H1 (cell line): ENCODE data around the gene TBC1D2B. TPM values are rescaled to one million over a fixed set of nuclear protein-coding genes. Genes with fewer than 3 reads are reported as not detected.

Experiments used
- CTCF ChIA-PET: fragments of 300-600 bp; sonication (Branson Sonifier 250); formaldehyde crosslinking; loops from one replicate; lab custom pipeline; 2021; ENCODE audit not compliant: partially characterized antibody; lab: Charles Lee
- POLR2A ChIA-PET: fragments of 300-600 bp; sonication (Branson Sonifier 250); formaldehyde crosslinking; loops from one replicate; lab custom pipeline; 2021; ENCODE audit warnings: inconsistent platforms; ENCODE audit not compliant: partially characterized antibody; lab: Charles Lee
- DNase-seq, 2 experiments: peaks; one replicate each; pipeline versions ENCODE4 v3.0.0 to v3.0.0-alpha.2; 2010 to 2022; ENCODE audit warnings: low spot score in 2 of 2, low read depth in 1 of 2, mixed read lengths in 1 of 2
- FAIRE-seq: peaks from 2 replicates; lab custom pipeline; 2011; peaks lifted over from hg19 to GRCh38; lab: Jason Lieb, UNC
- H2AFZ ChIP-seq: 2 replicates; pipeline ENCODE4 v1.8.1; 2012; ENCODE audit warnings: low read length, inconsistent platforms
- H2AK5ac ChIP-seq: 2 replicates; pipeline ENCODE4 v1.6.1; 2013; ENCODE audit warnings: low read depth, low read length
- H2BK120ac ChIP-seq: replicated peaks from 2 replicates; pipeline ENCODE3; 2013; ENCODE audit warnings: low read depth, low read length, inconsistent platforms
- H2BK12ac ChIP-seq: 2 replicates; pipeline ENCODE4 v1.6.1; 2013; ENCODE audit warnings: low read depth, low read length
- H2BK15ac ChIP-seq: 2 replicates; pipeline ENCODE4 v1.6.1; 2013; ENCODE audit warnings: low read length
- H2BK20ac ChIP-seq: 2 replicates; pipeline ENCODE4 v1.6.1; 2013; ENCODE audit warnings: low read length
- H2BK5ac ChIP-seq: 2 replicates; pipeline ENCODE4 v1.6.1; 2013; ENCODE audit warnings: low read depth, low read length
- H3K14ac ChIP-seq: 2 replicates; pipeline ENCODE4 v1.6.1; 2013; ENCODE audit warnings: inconsistent platforms; ENCODE audit not compliant: insufficient read length
- H3K18ac ChIP-seq: 2 replicates; pipeline ENCODE4 v1.6.1; 2013; ENCODE audit warnings: low read length; ENCODE audit errors: extremely low read depth
- H3K23ac ChIP-seq: 2 replicates; pipeline ENCODE4 v1.6.1; 2013; ENCODE audit warnings: inconsistent platforms; ENCODE audit not compliant: insufficient read length
- H3K23me2 ChIP-seq: 2 replicates; pipeline ENCODE4 v1.6.1; 2013; ENCODE audit warnings: low read depth, low read length
- H3K27ac ChIP-seq: 2 replicates; pipeline ENCODE4 v1.6.1; 2011; ENCODE audit warnings: low read depth, low read length, inconsistent platforms
- H3K27me3 ChIP-seq, 4 experiments: replicated peaks in 1 of 4; 1 replicate in 1 of 4; 2 replicates in 3 of 4; pipeline versions ENCODE4 v1.6.1 to v1.8.1; 2011 to 2013; ENCODE audit warnings: low read length in 3 of 4, mild to moderate bottlenecking in 3 of 4, inconsistent platforms in 2 of 4, mixed read lengths in 2 of 4, moderate library complexity in 1 of 4; ENCODE audit not compliant: control insufficient read depth in 3 of 4, insufficient read depth in 3 of 4; ENCODE audit errors: extremely low read depth in 1 of 4
- H3K36me3 ChIP-seq, 4 experiments: 2 replicates each; pipeline versions ENCODE4 v1.6.1 to v1.8.1; 2011 to 2013; ENCODE audit warnings: mild to moderate bottlenecking in 4 of 4, low read length in 3 of 4, moderate library complexity in 2 of 4, control low read depth in 1 of 4, inconsistent platforms in 1 of 4; ENCODE audit not compliant: insufficient read depth in 4 of 4, control insufficient read depth in 2 of 4
- H3K4ac ChIP-seq: replicated peaks from 2 replicates; pipeline ENCODE3; 2013; ENCODE audit warnings: low read length, low read depth, mixed read lengths, inconsistent platforms; ENCODE audit not compliant: insufficient read length
- H3K4me1 ChIP-seq, 4 experiments: replicated peaks in 1 of 4; 1 replicate in 1 of 4; 2 replicates in 3 of 4; pipeline versions ENCODE4 v1.6.1 to v1.8.1; 2011 to 2013; ENCODE audit warnings: low read length in 3 of 4, inconsistent platforms in 2 of 4, mixed read lengths in 1 of 4; ENCODE audit not compliant: insufficient read depth in 4 of 4, control insufficient read depth in 3 of 4
- H3K4me2 ChIP-seq, 2 experiments: 2 replicates each; pipeline versions ENCODE4 v1.6.1 to v1.8.1; 2011 to 2013; ENCODE audit warnings: low read depth in 2 of 2, low read length in 2 of 2, control low read depth in 1 of 2, inconsistent platforms in 1 of 2, mild to moderate bottlenecking in 1 of 2; ENCODE audit not compliant: insufficient read depth in 1 of 2
- H3K4me3 ChIP-seq, 4 experiments: fragments of 200-600, 300-600 bp in 1 of 4; sonication (generic), shearing (Covaris generic), sonication (Bioruptor Twin) in 1 of 4; 2 replicates each; pipeline versions ENCODE4 v1.5.1 to v1.8.1; 2011 to 2016; ENCODE audit warnings: low read length in 4 of 4, low read depth in 3 of 4, control low read depth in 2 of 4, inconsistent platforms in 2 of 4, mild to moderate bottlenecking in 2 of 4, mixed read lengths in 1 of 4, moderate library complexity in 1 of 4; ENCODE audit not compliant: insufficient read depth in 2 of 4; ENCODE audit errors: extremely low read depth in 1 of 4
- H3K56ac ChIP-seq: replicated peaks from 2 replicates; pipeline ENCODE3; 2013; ENCODE audit warnings: low read depth, mild to moderate bottlenecking, mixed read lengths, low read length, inconsistent platforms; ENCODE audit not compliant: insufficient read length
- H3K79me1 ChIP-seq: 2 replicates; pipeline ENCODE4 v1.6.1; 2013; ENCODE audit warnings: low read depth, low read length, control low read depth
- H3K79me2 ChIP-seq, 2 experiments: 2 replicates each; pipeline versions ENCODE4 v1.6.1 to v1.8.1; 2012 to 2013; ENCODE audit warnings: low read length in 2 of 2, mild to moderate bottlenecking in 2 of 2, inconsistent platforms in 1 of 2; ENCODE audit not compliant: insufficient read depth in 2 of 2, control insufficient read depth in 1 of 2
- H3K9ac ChIP-seq, 4 experiments: replicated peaks in 1 of 4; 1 replicate in 1 of 4; 2 replicates in 3 of 4; pipeline versions ENCODE4 v1.6.1 to v1.8.1; 2011 to 2013; ENCODE audit warnings: low read depth in 3 of 4, low read length in 3 of 4, control low read depth in 2 of 4, mild to moderate bottlenecking in 2 of 4, moderate library complexity in 2 of 4, inconsistent platforms in 1 of 4; ENCODE audit errors: extremely low read depth in 1 of 4
- H3K9me3 ChIP-seq, 2 experiments: 2 replicates each; pipeline versions ENCODE4 v1.6.1 to v1.8.1; 2012 to 2013; ENCODE audit warnings: mild to moderate bottlenecking in 2 of 2, moderate library complexity in 2 of 2, control low read depth in 1 of 2, inconsistent platforms in 1 of 2, low read depth in 1 of 2, low read length in 1 of 2, mixed read lengths in 1 of 2; ENCODE audit not compliant: insufficient read depth in 2 of 2
- H4K20me1 ChIP-seq, 2 experiments: replicated peaks in 1 of 2; 2 replicates each; pipeline versions ENCODE3 to v1.8.1; 2011 to 2013; ENCODE audit warnings: inconsistent platforms in 2 of 2, low read length in 2 of 2, mild to moderate bottlenecking in 1 of 2; ENCODE audit not compliant: insufficient read depth in 2 of 2, control insufficient read depth in 1 of 2
- H4K5ac ChIP-seq: 2 replicates; pipeline ENCODE4 v1.6.1; 2013; ENCODE audit warnings: low read length, low read depth, mixed read lengths, inconsistent platforms; ENCODE audit not compliant: insufficient read length
- H4K8ac ChIP-seq: 2 replicates; pipeline ENCODE4 v1.8.0; 2013; ENCODE audit warnings: mild to moderate bottlenecking, moderate library complexity, low read length, inconsistent platforms; ENCODE audit not compliant: insufficient read depth; ENCODE audit errors: extremely low read depth
- H4K91ac ChIP-seq: replicated peaks from 2 replicates; pipeline ENCODE3; 2013; ENCODE audit warnings: low read length, mixed read lengths, inconsistent platforms; ENCODE audit not compliant: insufficient read length
- BACH1 ChIP-seq: IDR thresholded peaks from 2 replicates; pipeline ENCODE4 v1.6.1; 2012; ENCODE audit warnings: low read length, improper control_type of control experiment
- BRCA1 ChIP-seq: IDR thresholded peaks from 2 replicates; pipeline ENCODE4 v1.6.1; 2012; ENCODE audit warnings: low read depth, low read length, improper control_type of control experiment
- CTCF ChIP-seq, 3 experiments: IDR thresholded peaks; 1 replicate in 2 of 3; 2 replicates in 1 of 3; pipeline versions ENCODE4 v1.5.1 to v1.6.1; 2011; ENCODE audit warnings: low read length in 3 of 3, mild to moderate bottlenecking in 3 of 3, inconsistent platforms in 2 of 3, low read depth in 1 of 3, moderate library complexity in 1 of 3; ENCODE audit not compliant: insufficient read depth in 1 of 3; ENCODE audit errors: control extremely low read depth in 1 of 3
- FOSL1 ChIP-seq: IDR thresholded peaks from 2 replicates; pipeline ENCODE4 v1.6.1; 2011; ENCODE audit warnings: mild to moderate bottlenecking, low read depth, low read length, moderate library complexity; ENCODE audit not compliant: insufficient read depth
- HDAC6 ChIP-seq: IDR thresholded peaks from one replicate; pipeline ENCODE4 v1.7.1; 2012; ENCODE audit warnings: low read depth, mild to moderate bottlenecking, inconsistent platforms, low read length, moderate library complexity
- KDM1A ChIP-seq: fragments of 200-600, 300-600 bp; sonication (generic); IDR thresholded peaks from 2 replicates; pipeline ENCODE4 v1.7.1; 2016; ENCODE audit warnings: mild to moderate bottlenecking, low read length, borderline replicate concordance
- KDM5A ChIP-seq: fragments of 200-600 bp; IDR thresholded peaks from 2 replicates; pipeline ENCODE4 v1.7.1; 2012; ENCODE audit warnings: mild to moderate bottlenecking, low read length, inconsistent platforms, mixed read lengths
- SAP30 ChIP-seq: fragments of 300-600 bp; sonication (generic); IDR thresholded peaks from 2 replicates; pipeline ENCODE4 v1.7.1; 2012; ENCODE audit warnings: low read length, moderate library complexity, mild to moderate bottlenecking, inconsistent platforms; ENCODE audit not compliant: insufficient read depth, insufficient replicate concordance
- USF2 ChIP-seq: IDR thresholded peaks from 2 replicates; pipeline ENCODE4 v1.6.1; 2011; ENCODE audit warnings: low read length, improper control_type of control experiment
- WGBS, 2 experiments: shearing (Covaris generic) in 1 of 2; methylation state at CpG; one replicate each; pipeline versions ENCODE4 v1.1.6 to v1.1.7; 2013 to 2015; ENCODE audit warnings: low lambda C conversion rate in 2 of 2, mixed read lengths in 2 of 2, inconsistent platforms in 1 of 2, low coverage in 1 of 2, missing lambda C conversion rate in 1 of 2; ENCODE audit not compliant: insufficient replicate concordance in 2 of 2, insufficient coverage in 1 of 2, insufficient read length in 1 of 2; ENCODE audit errors: extremely low coverage in 1 of 2, missing lambda C conversion rate in 1 of 2; 5-methylcytosine and 5-hydroxymethylcytosine counted together
- polyA plus RNA-seq, 7 experiments: library from polyadenylated mRNA; depleted of rRNA in 3 of 7; stranded (reverse) in 5 of 7; unstranded in 2 of 7; fragments of >200 nt in 5 of 7; fragments of 200-250 nt in 2 of 7; gene quantifications; 1 replicate in 5 of 7; 2 replicates in 1 of 7; 4 replicates in 1 of 7; pipeline versions ENCODE4 v1.2.1 to v1.2.3, GENCODE V29; 2011 to 2013; ENCODE audit warnings: missing spikeins in 2 of 7, mixed read lengths in 2 of 7
- total RNA-seq: library from RNA; stranded (reverse); fragmentation: NEBNext Ultra II Directional; extraction: Animal tissue kit (Norgen Biotek cat#: 25700); gene quantifications from 2 replicates; pipeline ENCODE4 v1.2.1, GENCODE V29; 2021

Gene TBC1D2B
- total and polyA plus RNA-seq, 2 of the 8 experiments (the other 6 are each of a cell fraction or from before 2014, with no cell fraction given): 11.9 to 19.5 TPM

GRCh38 chr15:78035861-78036476 lies 41.5 kb downstream of the TBC1D2B start:
- H3K23ac ChIP-seq: no peak overlapping the region
- H3K79me1 ChIP-seq: no peaks in the 10 kb centered on the region; the same call in 1 of the 2 replicates
- H2AFZ ChIP-seq: no peak overlapping the region
- ChIA-PET POLR2A (interaction anchor here (0.6 kb wide), 1 partner anchor 71 kb away, joined by 3 read pairs; no protein-coding TSS in a partner anchor), CTCF (interaction anchor here (0.7 to 1.8 kb wide), 14 partner anchors 9 to 209 kb away, joined by 3 to 11 read pairs (median 4); no protein-coding TSS in a partner anchor)
- peaks cover 3% of the 10 kb centered on the region in 2 experiments for H4K20me1 ChIP-seq
- peaks cover 0 to 3% (median 0%) of the 10 kb centered on the region in 4 experiments; a peak in 1 of 7 replicates for H3K4me1 ChIP-seq
- H2AK5ac ChIP-seq: no peak overlapping the region
- FAIRE-seq (no peak), DNase-seq (no peak)
- H3K56ac ChIP-seq: no peak overlapping the region
- H3K79me2 ChIP-seq: no peaks in the 10 kb centered on the region
- no peak overlapping the region for H2BK120ac ChIP-seq
- no peaks in the 10 kb centered on the region for H3K27me3 ChIP-seq
- H3K36me3 ChIP-seq: no peaks in the 10 kb centered on the region; a peak in 1 of 8 replicates
- H4K8ac ChIP-seq: no peak overlapping the region
- H2BK5ac ChIP-seq: no peak overlapping the region
- no peak overlapping the region for H3K4ac ChIP-seq
- WGBS, 2 experiments: 84% methylated on average over 6 of the region's 6 CpGs; no CpG with 5 or more reads in 1 of the 2 experiments
- H3K14ac ChIP-seq: no peak overlapping the region
- no peak overlapping the region for H3K4me3 ChIP-seq
- H2BK12ac ChIP-seq: no peak overlapping the region
- H3K9ac ChIP-seq: no peak overlapping the region
- H3K4me2 ChIP-seq: no peak overlapping the region
- no peak overlapping the region for H2BK15ac ChIP-seq
- H4K91ac ChIP-seq: no peak overlapping the region
- no peak overlapping the region for H2BK20ac ChIP-seq
- H4K5ac ChIP-seq: no peak overlapping the region
- no peaks in the 10 kb centered on the region for H3K9me3 ChIP-seq
- no peak overlapping the region for H3K18ac ChIP-seq
- H3K23me2 ChIP-seq: no peaks in the 10 kb centered on the region; the same call in 1 of the 2 replicates
- no peak overlapping the region for H3K27ac ChIP-seq
- TF ChIP-seq KDM1A (no peak), BRCA1 (no peak), BACH1 (no peak), CTCF (IDR thresholded peaks at IDR 0.05; ENCODE audit: control extremely low read depth in 1 of 3, insufficient read depth in 1 of 3, low read depth in 1 of 3, low read length in 3 of 3) (no peak), KDM5A (no peak), FOSL1 (no peak), SAP30 (no peak), USF2 (no peak), HDAC6 (no peak)
